ENCODE measurements around the gene CCL7.
A peak's percentile ranks its signal among the peaks of the same experiment; 100 is the strongest.

DNA sequence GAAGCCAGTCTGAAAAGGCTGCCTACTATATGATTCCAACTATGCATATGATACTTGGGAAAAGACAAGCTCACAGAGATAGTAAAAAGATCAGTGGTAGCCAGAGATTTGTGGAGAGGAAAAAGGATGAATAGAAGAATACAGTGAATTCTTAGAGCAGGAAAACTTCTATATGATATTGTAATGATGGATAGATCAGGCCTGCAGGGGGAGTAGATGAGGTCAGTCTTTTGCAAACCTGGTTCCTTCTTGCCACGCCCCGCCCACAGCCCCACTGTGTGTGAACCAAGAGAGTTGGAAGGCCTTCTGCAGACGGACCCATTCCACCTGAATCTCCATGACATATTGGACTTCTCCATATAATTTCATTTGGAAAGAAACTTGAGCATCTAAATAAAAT is 48.5 kb downstream of the CCL7 start:
- TF ChIP-seq, protein P1, sequence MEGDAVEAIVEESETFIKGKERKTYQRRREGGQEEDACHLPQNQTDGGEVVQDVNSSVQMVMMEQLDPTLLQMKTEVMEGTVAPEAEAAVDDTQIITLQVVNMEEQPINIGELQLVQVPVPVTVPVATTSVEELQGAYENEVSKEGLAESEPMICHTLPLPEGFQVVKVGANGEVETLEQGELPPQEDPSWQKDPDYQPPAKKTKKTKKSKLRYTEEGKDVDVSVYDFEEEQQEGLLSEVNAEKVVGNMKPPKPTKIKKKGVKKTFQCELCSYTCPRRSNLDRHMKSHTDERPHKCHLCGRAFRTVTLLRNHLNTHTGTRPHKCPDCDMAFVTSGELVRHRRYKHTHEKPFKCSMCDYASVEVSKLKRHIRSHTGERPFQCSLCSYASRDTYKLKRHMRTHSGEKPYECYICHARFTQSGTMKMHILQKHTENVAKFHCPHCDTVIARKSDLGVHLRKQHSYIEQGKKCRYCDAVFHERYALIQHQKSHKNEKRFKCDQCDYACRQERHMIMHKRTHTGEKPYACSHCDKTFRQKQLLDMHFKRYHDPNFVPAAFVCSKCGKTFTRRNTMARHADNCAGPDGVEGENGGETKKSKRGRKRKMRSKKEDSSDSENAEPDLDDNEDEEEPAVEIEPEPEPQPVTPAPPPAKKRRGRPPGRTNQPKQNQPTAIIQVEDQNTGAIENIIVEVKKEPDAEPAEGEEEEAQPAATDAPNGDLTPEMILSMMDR (IDR thresholded peaks at IDR 0.05; ENCODE audit: low read depth, low read length, poor library complexity, severe bottlenecking), result peak; percentile 34
- TF ChIP-seq EZH2phosphoT487 (IDR thresholded peaks at IDR 0.05; ENCODE audit: borderline replicate concordance, low read length), result no peak
